ENCODE data around the gene ACTR6.
"Not testable (repeated sequence)": the region's sequence is repeated elsewhere in the genome, so short reads cannot be mapped to it uniquely, and the experiment has no call there.

ACTR6 gene

GRCh38 chr12:100253437-100253836 is 52.8 kb downstream of the ACTR6 start:
- Histone ChIP-seq H3K9ac (ENCODE audit: low read depth, low read length) (no peak overlapping the region), H3K4me1 (ENCODE audit: control insufficient read depth, insufficient read depth, low read length) (peaks cover 8% of the 10 kb centered on the region), H3K36me3 (ENCODE audit: insufficient read depth, low read length) (no peaks in the 10 kb centered on the region), H3K4me2 (ENCODE audit: low read length) (no peak overlapping the region), H3K27me3 (ENCODE audit: control insufficient read depth, insufficient read depth, low read length) (no peaks in the 10 kb centered on the region), H3K4me3 (ENCODE audit: low read length) (no peak overlapping the region), H3K9me3 (replicated peaks; ENCODE audit: low read length) (no peaks in the 10 kb centered on the region)

GRCh38 chr12:100254876-100255275 is 54.3 kb downstream of the ACTR6 start:
- Histone ChIP-seq H3K4me2 (ENCODE audit: low read length) (no peak overlapping the region), H3K9me3 (replicated peaks; ENCODE audit: low read length) (no peaks in the 10 kb centered on the region), H3K36me3 (ENCODE audit: insufficient read depth, low read length) (no peaks in the 10 kb centered on the region), H3K9ac (ENCODE audit: low read depth, low read length) (no peak overlapping the region), H3K27me3 (ENCODE audit: control insufficient read depth, insufficient read depth, low read length) (no peaks in the 10 kb centered on the region), H3K4me3 (ENCODE audit: low read length) (no peak overlapping the region), H3K4me1 (ENCODE audit: control insufficient read depth, insufficient read depth, low read length) (no peaks in the 10 kb centered on the region)

GRCh38 chr12:100258127-100258526 is 57.5 kb downstream of the ACTR6 start:
- Histone ChIP-seq H3K4me3 (ENCODE audit: low read length) (no peak overlapping the region), H3K27me3 (ENCODE audit: control insufficient read depth, insufficient read depth, low read length) (no peaks in the 10 kb centered on the region), H3K9me3 (replicated peaks; ENCODE audit: low read length) (no peaks in the 10 kb centered on the region), H3K36me3 (ENCODE audit: insufficient read depth, low read length) (no peaks in the 10 kb centered on the region), H3K4me1 (ENCODE audit: control insufficient read depth, insufficient read depth, low read length) (no peaks in the 10 kb centered on the region), H3K4me2 (ENCODE audit: low read length) (no peak overlapping the region), H3K9ac (ENCODE audit: low read depth, low read length) (no peak overlapping the region)

- Histone ChIP-seq H3K9me3 (replicated peaks; ENCODE audit: low read length) (no peaks in the 10 kb centered on the region), H3K27me3 (ENCODE audit: control insufficient read depth, insufficient read depth, low read length) (no peaks in the 10 kb centered on the region), H3K4me2 (ENCODE audit: low read length) (no peak overlapping the region), H3K9ac (ENCODE audit: low read depth, low read length) (no peak overlapping the region), H3K4me1 (ENCODE audit: control insufficient read depth, insufficient read depth, low read length) (peaks cover 7% of the 10 kb centered on the region), H3K4me3 (ENCODE audit: low read length) (no peak overlapping the region), H3K36me3 (ENCODE audit: insufficient read depth, low read length) (no peaks in the 10 kb centered on the region)
Observed at GRCh38 chr12:100263131-100263530, 62.5 kb downstream of the ACTR6 start.

- H3K36me3 ChIP-seq (ENCODE audit: insufficient read depth, low read length); H3K4me3 ChIP-seq (ENCODE audit: low read length); H3K27me3 ChIP-seq (ENCODE audit: control insufficient read depth, insufficient read depth, low read length); H3K9me3 ChIP-seq (replicated peaks; ENCODE audit: low read length); H3K9ac ChIP-seq (ENCODE audit: low read depth, low read length); H3K4me2 ChIP-seq (ENCODE audit: low read length): not testable (repeated sequence)
- peaks cover 19% of the 10 kb centered on the region for H3K4me1 ChIP-seq (ENCODE audit: control insufficient read depth, insufficient read depth, low read length)
Observed at GRCh38 chr12:100265107-100265506, 64.5 kb downstream of the ACTR6 start.

- peak overlapping the region; percentile 97 for H3K9ac ChIP-seq (ENCODE audit: low read depth, low read length)
- no peaks in the 10 kb centered on the region for H3K36me3 ChIP-seq (ENCODE audit: insufficient read depth, low read length)
- no peaks in the 10 kb centered on the region for H3K27me3 ChIP-seq (ENCODE audit: control insufficient read depth, insufficient read depth, low read length)
- H3K4me3 ChIP-seq (ENCODE audit: low read length): peak overlapping the region; percentile 93
- peak overlapping the region; percentile 82 for H3K4me2 ChIP-seq (ENCODE audit: low read length)
- H3K4me1 ChIP-seq (ENCODE audit: control insufficient read depth, insufficient read depth, low read length): peaks cover 19% of the 10 kb centered on the region
- no peaks in the 10 kb centered on the region for H3K9me3 ChIP-seq (replicated peaks; ENCODE audit: low read length)
Observed at GRCh38 chr12:100265732-100266584, 65.3 kb downstream of the ACTR6 start.

GRCh38 chr12:100266585-100266834 is 65.9 kb downstream of the ACTR6 start:
- Histone ChIP-seq H3K27me3 (ENCODE audit: control insufficient read depth, insufficient read depth, low read length) (no peaks in the 10 kb centered on the region), H3K4me1 (ENCODE audit: control insufficient read depth, insufficient read depth, low read length) (peaks cover 19% of the 10 kb centered on the region), H3K4me3 (ENCODE audit: low read length) (peak overlapping the region; percentile 93), H3K9me3 (replicated peaks; ENCODE audit: low read length) (no peaks in the 10 kb centered on the region), H3K36me3 (ENCODE audit: insufficient read depth, low read length) (no peaks in the 10 kb centered on the region), H3K4me2 (ENCODE audit: low read length) (peak overlapping the region; percentile 82), H3K9ac (ENCODE audit: low read depth, low read length) (peak overlapping the region; percentile 97)

GRCh38 chr12:100266835-100267602 is 66.4 kb downstream of the ACTR6 start, which contains the start of the genes DEPDC4 and SCYL2:
DEPDC4 (minus strand) TSS chr12:100267079; CDS start chr12:100267076, 3 bp downstream.
SCYL2 (plus strand) TSS chr12:100267177; CDS start chr12:100282971, 15,794 bp downstream.
- Histone ChIP-seq H3K4me3 (ENCODE audit: low read length) (peak within 1 kb of the TSS; percentile 93), H3K9me3 (replicated peaks; ENCODE audit: low read length) (no peaks in the 10 kb centered on the region)

GRCh38 chr12:100267603-100268281 is 67.1 kb downstream of the ACTR6 start:
- peak overlapping the region; percentile 97 for H3K9ac ChIP-seq (ENCODE audit: low read depth, low read length)
- H3K27me3 ChIP-seq (ENCODE audit: control insufficient read depth, insufficient read depth, low read length): no peaks in the 10 kb centered on the region
- H3K4me2 ChIP-seq (ENCODE audit: low read length): peak overlapping the region; percentile 82
- no peaks in the 10 kb centered on the region for H3K36me3 ChIP-seq (ENCODE audit: insufficient read depth, low read length)
- H3K9me3 ChIP-seq (replicated peaks; ENCODE audit: low read length): no peaks in the 10 kb centered on the region
- H3K4me1 ChIP-seq (ENCODE audit: control insufficient read depth, insufficient read depth, low read length): peaks cover 19% of the 10 kb centered on the region
- peak overlapping the region; percentile 93 for H3K4me3 ChIP-seq (ENCODE audit: low read length)

More at GRCh38 chr12:100266835-100267602, 66.4 kb downstream of the ACTR6 start, which contains the start of the genes DEPDC4 and SCYL2:
- H3K4me1 ChIP-seq (ENCODE audit: control insufficient read depth, insufficient read depth, low read length): peaks cover 19% of the 10 kb centered on the region
- peak within 1 kb of the TSS; percentile 82 for H3K4me2 ChIP-seq (ENCODE audit: low read length)
- H3K9ac ChIP-seq (ENCODE audit: low read depth, low read length): peak within 1 kb of the TSS; percentile 97
- no peaks in the 10 kb centered on the region for H3K36me3 ChIP-seq (ENCODE audit: insufficient read depth, low read length)
- no peaks in the 10 kb centered on the region for H3K27me3 ChIP-seq (ENCODE audit: control insufficient read depth, insufficient read depth, low read length)

- H3K4me2 ChIP-seq (ENCODE audit: low read length): peak overlapping the region; percentile 82
- H3K4me1 ChIP-seq (ENCODE audit: control insufficient read depth, insufficient read depth, low read length): peaks cover 19% of the 10 kb centered on the region
- no peaks in the 10 kb centered on the region for H3K9me3 ChIP-seq (replicated peaks; ENCODE audit: low read length)
- peak overlapping the region; percentile 97 for H3K9ac ChIP-seq (ENCODE audit: low read depth, low read length)
- H3K27me3 ChIP-seq (ENCODE audit: control insufficient read depth, insufficient read depth, low read length): no peaks in the 10 kb centered on the region
- H3K36me3 ChIP-seq (ENCODE audit: insufficient read depth, low read length): no peaks in the 10 kb centered on the region
- peak overlapping the region; percentile 93 for H3K4me3 ChIP-seq (ENCODE audit: low read length)
Observed at GRCh38 chr12:100268835-100269564, 68.4 kb downstream of the ACTR6 start.

GRCh38 chr12:100273782-100274181 is 73.2 kb downstream of the ACTR6 start:
- Histone ChIP-seq H3K27me3 (ENCODE audit: control insufficient read depth, insufficient read depth, low read length) (no peaks in the 10 kb centered on the region), H3K36me3 (ENCODE audit: insufficient read depth, low read length) (no peaks in the 10 kb centered on the region), H3K9ac (ENCODE audit: low read depth, low read length) (no peak overlapping the region), H3K4me3 (ENCODE audit: low read length) (no peak overlapping the region), H3K9me3 (replicated peaks; ENCODE audit: low read length) (no peaks in the 10 kb centered on the region), H3K4me2 (ENCODE audit: low read length) (no peak overlapping the region), H3K4me1 (ENCODE audit: control insufficient read depth, insufficient read depth, low read length) (peaks cover 9% of the 10 kb centered on the region)

All from skeletal muscle satellite cell (primary cell).